Peyer's patch (tissue), 4 donors: ENCODE measurements around the gene TOP3B. TPM values are rescaled to one million over a fixed set of nuclear protein-coding genes. Genes with fewer than 3 reads are reported as not detected.

Experiments used
- DNase-seq, 3 donors: peaks; one replicate each; pipeline ENCODE4 v3.0.0-alpha.2; 2017 to 2019
- H3K27ac ChIP-seq, 4 donors: fragments of 200-600 bp; sonication (generic); one replicate each; pipeline ENCODE4 v1.5.1; 2016 to 2019
- H3K27me3 ChIP-seq, 2 donors: fragments of 200-600 bp; sonication (generic); one replicate each; pipeline ENCODE4 v1.5.1; 2019
- H3K36me3 ChIP-seq, 3 donors: fragments of 200-600 bp; sonication (generic); one replicate each; pipeline ENCODE4 v1.5.1; 2016 to 2019
- H3K4me1 ChIP-seq, 4 donors: fragments of 200-600 bp; sonication (generic); one replicate each; pipeline ENCODE4 v1.5.1; 2016 to 2019
- H3K4me3 ChIP-seq, 4 donors: fragments of 200-600 bp; sonication (generic); 1 replicate in 3 of 4; 2 replicates in 1 of 4; pipeline ENCODE4 v1.5.1; 2016 to 2019; ENCODE audit warnings: mild to moderate bottlenecking in 1 of 4
- H3K9me3 ChIP-seq, 4 donors: fragments of 200-600 bp; sonication (generic); one replicate each; pipeline ENCODE4 v1.5.1; 2016 to 2019; ENCODE audit warnings: mild to moderate bottlenecking in 1 of 4
- POLR2A ChIP-seq, 2 donors: fragments of 450-650 bp; IDR thresholded peaks; one replicate each; pipeline ENCODE4 v1.5.1; 2017; ENCODE audit warnings: antibody characterized with exemption in 2 of 2, mild to moderate bottlenecking in 2 of 2, moderate library complexity in 2 of 2
- total RNA-seq, 4 donors: library from RNA; depleted of rRNA; stranded (reverse); fragments of >200 nt; gene quantifications; one replicate each; pipeline ENCODE4 v1.1.0, GENCODE V29; 2016
- TF ChIP-seq, protein P1 (sequence below), 6 experiments: fragments of 450-650 bp in 4 of 6; fragments of 200-600 bp in 2 of 6; sonication (generic) in 1 of 6; IDR thresholded peaks; one replicate each; pipeline ENCODE4 v1.5.1; 2017 to 2019; ENCODE audit warnings: antibody characterized with exemption in 6 of 6, mild to moderate bottlenecking in 3 of 6, moderate library complexity in 1 of 6

TOP3B gene
- total RNA-seq, 4 donors from 2014 or later: 53.6 to 91.6 (median 80.2) TPM

DNA sequence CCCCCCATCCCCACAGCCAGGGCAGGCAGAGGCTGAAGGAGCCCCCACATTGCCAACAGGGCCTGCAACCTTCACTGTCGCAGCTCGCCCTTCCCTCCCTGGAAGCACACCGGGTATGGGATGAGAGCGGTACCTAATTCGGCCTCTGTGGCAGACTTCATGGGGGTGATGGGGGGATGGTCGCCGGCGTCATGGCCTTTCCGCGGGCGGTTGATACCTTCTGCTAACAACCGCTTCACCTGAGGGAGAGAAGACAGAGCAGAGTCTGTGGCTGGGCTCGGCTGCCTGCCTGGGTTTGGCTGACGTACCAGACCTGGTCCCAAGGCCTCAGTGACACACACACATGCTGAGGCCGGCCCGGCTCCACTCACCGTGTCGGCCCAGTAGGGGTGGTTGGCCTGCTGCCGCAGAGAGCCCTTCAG is 18.8 kb downstream of the TOP3B start:
- Histone ChIP-seq H3K27ac (no peak overlapping the region), H3K36me3 (peaks cover 0 to 97% (median 0%) of the 10 kb centered on the region in 3 donors), H3K9me3 (no peaks in the 10 kb centered on the region), H3K27me3 (no peaks in the 10 kb centered on the region), H3K4me1 (no peaks in the 10 kb centered on the region), H3K4me3 (no peak overlapping the region)
- no peak for TF ChIP-seq POLR2A (IDR thresholded peaks at IDR 0.05)
- TF ChIP-seq, protein P1, sequence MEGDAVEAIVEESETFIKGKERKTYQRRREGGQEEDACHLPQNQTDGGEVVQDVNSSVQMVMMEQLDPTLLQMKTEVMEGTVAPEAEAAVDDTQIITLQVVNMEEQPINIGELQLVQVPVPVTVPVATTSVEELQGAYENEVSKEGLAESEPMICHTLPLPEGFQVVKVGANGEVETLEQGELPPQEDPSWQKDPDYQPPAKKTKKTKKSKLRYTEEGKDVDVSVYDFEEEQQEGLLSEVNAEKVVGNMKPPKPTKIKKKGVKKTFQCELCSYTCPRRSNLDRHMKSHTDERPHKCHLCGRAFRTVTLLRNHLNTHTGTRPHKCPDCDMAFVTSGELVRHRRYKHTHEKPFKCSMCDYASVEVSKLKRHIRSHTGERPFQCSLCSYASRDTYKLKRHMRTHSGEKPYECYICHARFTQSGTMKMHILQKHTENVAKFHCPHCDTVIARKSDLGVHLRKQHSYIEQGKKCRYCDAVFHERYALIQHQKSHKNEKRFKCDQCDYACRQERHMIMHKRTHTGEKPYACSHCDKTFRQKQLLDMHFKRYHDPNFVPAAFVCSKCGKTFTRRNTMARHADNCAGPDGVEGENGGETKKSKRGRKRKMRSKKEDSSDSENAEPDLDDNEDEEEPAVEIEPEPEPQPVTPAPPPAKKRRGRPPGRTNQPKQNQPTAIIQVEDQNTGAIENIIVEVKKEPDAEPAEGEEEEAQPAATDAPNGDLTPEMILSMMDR (IDR thresholded peaks at IDR 0.05): no peak
- DNase-seq: no peak

DNA sequence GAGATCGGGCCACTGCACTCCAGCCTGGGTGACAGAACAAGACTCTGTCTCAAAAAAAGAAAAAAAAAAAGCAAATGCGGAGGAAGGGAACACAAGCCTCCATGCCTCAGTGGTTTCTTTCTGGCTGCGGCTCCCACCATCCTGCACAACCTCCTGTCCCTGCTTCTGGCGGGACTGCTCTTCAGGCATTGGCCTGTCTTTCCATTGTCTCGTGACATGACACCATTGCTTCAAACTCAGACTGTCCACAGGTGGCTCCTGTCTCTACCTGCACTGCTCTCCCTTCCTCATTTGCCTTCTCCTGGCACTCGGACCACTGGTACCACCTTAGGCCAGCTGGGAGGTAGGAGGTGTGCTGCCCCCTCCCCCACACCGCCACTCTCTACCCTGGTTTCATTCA is 19.3 kb downstream of the TOP3B start:
- TF ChIP-seq, protein P1 (IDR thresholded peaks at IDR 0.05): no peak
- no peak for TF ChIP-seq POLR2A (IDR thresholded peaks at IDR 0.05)

DNA sequence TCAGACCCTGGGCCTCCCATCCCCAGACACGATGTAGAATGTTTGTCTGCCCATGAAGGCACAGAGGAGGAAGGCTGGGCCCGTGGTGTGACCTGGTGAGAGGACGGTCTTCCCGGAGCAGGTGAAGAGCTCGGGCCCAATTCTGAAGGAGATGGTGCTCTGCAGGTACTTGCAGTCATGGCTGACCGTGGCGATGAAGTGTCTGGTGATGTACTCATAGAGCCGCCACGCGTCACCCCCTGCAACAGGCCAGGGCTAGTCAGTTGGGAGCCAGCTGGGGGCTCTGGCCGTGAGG is 20.0 kb downstream of the TOP3B start:
- Histone ChIP-seq H3K4me3 (no peak overlapping the region), H3K27ac (no peak overlapping the region), H3K36me3 (peaks cover 0 to 94% (median 0%) of the 10 kb centered on the region in 3 donors), H3K27me3 (no peaks in the 10 kb centered on the region), H3K4me1 (no peaks in the 10 kb centered on the region), H3K9me3 (no peaks in the 10 kb centered on the region)
- DNase-seq: no peak
- TF ChIP-seq, protein P1 (IDR thresholded peaks at IDR 0.05): no peak
- no peak for TF ChIP-seq POLR2A (IDR thresholded peaks at IDR 0.05)

More for the DNA sequence above, 19.3 kb downstream of the TOP3B start:
- H3K36me3 ChIP-seq: peaks cover 0 to 97% (median 0%) of the 10 kb centered on the region in 3 donors
- no peak for DNase-seq
- no peaks in the 10 kb centered on the region for H3K27me3 ChIP-seq
- H3K9me3 ChIP-seq: no peaks in the 10 kb centered on the region
- H3K4me1 ChIP-seq: no peaks in the 10 kb centered on the region
- no peak overlapping the region for H3K27ac ChIP-seq
- H3K4me3 ChIP-seq: no peak overlapping the region

DNA sequence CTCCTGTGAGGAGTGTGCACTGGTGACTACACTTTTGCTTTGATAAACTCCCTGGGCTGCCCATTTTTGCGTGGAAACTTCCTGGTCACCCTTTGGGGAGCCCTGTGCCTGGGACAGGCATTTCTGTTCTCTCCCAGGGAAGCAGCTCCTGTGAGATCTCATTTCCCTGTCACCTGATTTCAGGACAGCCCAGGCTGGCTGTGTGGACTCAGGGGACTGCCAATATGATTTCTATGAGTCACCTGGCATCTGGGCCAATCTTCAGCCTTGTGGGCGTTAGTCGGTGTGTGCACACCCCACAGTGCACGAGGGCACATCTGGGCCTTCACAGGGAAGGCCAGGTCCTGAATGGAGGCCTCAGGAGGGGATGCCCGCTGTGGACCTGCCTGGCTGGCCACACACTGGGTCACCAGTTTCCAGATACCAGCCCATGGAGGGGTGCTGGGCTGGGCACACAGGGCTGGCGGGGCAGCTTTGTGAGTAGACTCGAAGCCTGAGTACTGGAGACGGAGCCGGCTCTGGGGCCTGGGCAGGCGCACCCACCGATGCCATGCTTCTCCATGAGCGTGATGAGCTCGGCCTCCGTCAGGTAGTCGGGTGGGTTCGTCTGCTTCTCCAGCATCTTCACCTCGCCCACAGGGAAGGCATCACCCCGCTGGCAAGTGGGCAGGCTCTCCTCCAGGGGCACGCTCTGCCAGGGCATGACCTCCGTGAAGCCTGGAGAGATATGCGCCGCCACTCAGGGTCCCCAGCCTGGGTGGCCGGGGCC is 20.5 kb downstream of the TOP3B start:
- no peak for DNase-seq
- H3K36me3 ChIP-seq: peaks cover 0 to 89% (median 0%) of the 10 kb centered on the region in 3 donors
- no peak for TF ChIP-seq POLR2A (IDR thresholded peaks at IDR 0.05)
- TF ChIP-seq, protein P1 (IDR thresholded peaks at IDR 0.05): no peak
- H3K4me3 ChIP-seq: no peak overlapping the region
- no peaks in the 10 kb centered on the region for H3K27me3 ChIP-seq
- H3K4me1 ChIP-seq: no peaks in the 10 kb centered on the region
- H3K27ac ChIP-seq: no peak overlapping the region
- H3K9me3 ChIP-seq: no peaks in the 10 kb centered on the region

DNA sequence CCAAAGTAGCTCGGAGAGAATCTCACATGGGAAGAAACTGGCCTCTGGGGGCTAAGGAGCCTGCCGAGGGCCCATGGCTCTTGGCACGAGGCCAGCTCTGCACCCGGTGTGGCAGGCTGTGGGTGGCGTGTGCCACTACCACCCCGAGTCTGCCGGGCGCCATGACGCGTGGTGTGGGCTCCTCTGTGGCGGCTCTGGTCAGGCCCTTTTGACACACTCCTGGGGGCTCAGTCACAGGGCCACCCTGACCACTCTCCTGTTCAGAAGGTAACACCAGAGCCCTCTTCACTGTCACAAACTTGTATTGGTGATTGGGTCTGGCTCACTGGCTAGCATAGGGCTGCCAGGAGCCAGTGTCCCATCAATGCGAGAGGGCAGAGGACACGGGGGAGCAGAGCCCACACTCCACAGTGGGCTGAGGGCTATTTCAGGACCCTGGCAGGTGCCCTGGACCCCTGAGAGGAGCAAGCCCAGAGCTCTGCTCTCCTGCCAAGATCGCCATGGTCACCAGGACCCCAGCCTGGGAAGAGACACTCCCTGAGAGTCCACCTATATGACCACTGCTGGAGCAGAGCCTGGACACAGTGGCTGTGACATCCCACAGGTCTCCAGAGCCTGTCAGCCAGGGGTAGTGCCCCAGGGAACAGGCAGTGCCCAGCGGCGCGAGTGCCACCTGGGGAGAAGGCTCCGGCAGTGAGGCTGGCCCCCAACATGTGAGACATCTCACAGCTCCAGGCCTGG is 21.3 kb downstream of the TOP3B start:
- Histone ChIP-seq H3K9me3 (no peaks in the 10 kb centered on the region), H3K36me3 (peaks cover 0 to 81% (median 0%) of the 10 kb centered on the region in 3 donors), H3K4me1 (no peaks in the 10 kb centered on the region), H3K27me3 (no peaks in the 10 kb centered on the region), H3K4me3 (no peak overlapping the region), H3K27ac (no peak overlapping the region)
- TF ChIP-seq POLR2A (IDR thresholded peaks at IDR 0.05): no peak
- TF ChIP-seq, protein P1 (IDR thresholded peaks at IDR 0.05): no peak
- no peak for DNase-seq
